Caco-2 (cell line): ENCODE measurements around the gene ITPRIPL2. TPM values are rescaled to one million over a fixed set of nuclear protein-coding genes. Genes with fewer than 3 reads are reported as not detected.
A peak's percentile ranks its signal among the peaks of the same experiment; 100 is the strongest.

ENCODE experiments used
- BruUV-seq: library from RNA; stranded (reverse); fragments of 400-500 nt; replicated peaks from 2 replicates; lab custom pipeline; 2021; lab: Mats Ljungman, UMichigan
- CTCF ChIA-PET: fragments of 300-600 bp; sonication (Branson Sonifier 250); formaldehyde crosslinking; loops from one replicate; lab custom pipeline; 2022; ENCODE audit warnings: antibody characterized with exemption; lab: Charles Lee
- POLR2A ChIA-PET: fragments of 300-600 bp; sonication (Branson Sonifier 250); formaldehyde crosslinking; loops from one replicate; lab custom pipeline; 2022; ENCODE audit warnings: antibody characterized with exemption; lab: Charles Lee
- DNase-seq, 2 experiments: peaks; one replicate each; pipeline versions ENCODE4 v3.0.0 to v3.0.0-alpha.2; 2020 to 2022
- H3K27me3 ChIP-seq: replicated peaks from 2 replicates; pipeline ENCODE4 v1.6.0; 2011; ENCODE audit warnings: low read length; ENCODE audit not compliant: control insufficient read depth, insufficient read depth
- H3K36me3 ChIP-seq: 2 replicates; pipeline ENCODE4 v1.5.1; 2011; ENCODE audit warnings: low read length; ENCODE audit not compliant: control insufficient read depth, insufficient read depth
- H3K4me1 ChIP-seq: fragments of 250-450 bp; sonication (Bioruptor Pico); 2 replicates; pipeline ENCODE4 v1.5.1; 2020; ENCODE audit warnings: mild to moderate bottlenecking
- H3K4me3 ChIP-seq: 2 replicates; pipeline ENCODE4 v1.5.1; 2011; ENCODE audit warnings: low read depth, mild to moderate bottlenecking, control low read depth, low read length
- H3K9me3 ChIP-seq: fragments of 250-450 bp; sonication (Bioruptor Pico); 2 replicates; pipeline ENCODE4 v1.5.1; 2020; ENCODE audit warnings: mild to moderate bottlenecking, moderate library complexity
- H3K27ac Mint-ChIP-seq: one replicate; pipeline ENCODE4 v1.8.0; 2022; ENCODE audit warnings: mixed read lengths; ENCODE audit not compliant: unreplicated experiment
- H3K27me3 Mint-ChIP-seq: one replicate; pipeline ENCODE4 v1.8.0; 2022; ENCODE audit warnings: mixed read lengths; ENCODE audit not compliant: insufficient read depth, unreplicated experiment
- H3K36me3 Mint-ChIP-seq: one replicate; pipeline ENCODE4 v1.8.0; 2022; ENCODE audit warnings: mild to moderate bottlenecking, mixed read lengths; ENCODE audit not compliant: insufficient read depth, unreplicated experiment
- H3K4me1 Mint-ChIP-seq: one replicate; pipeline ENCODE4 v1.8.0; 2022; ENCODE audit warnings: low read depth, mixed read lengths; ENCODE audit not compliant: unreplicated experiment
- H3K4me3 Mint-ChIP-seq: one replicate; pipeline ENCODE4 v1.8.0; 2022; ENCODE audit warnings: mild to moderate bottlenecking, moderate library complexity, mixed read lengths; ENCODE audit not compliant: unreplicated experiment
- H3K9me3 Mint-ChIP-seq: one replicate; pipeline ENCODE4 v1.8.0; 2022; ENCODE audit warnings: mixed read lengths; ENCODE audit not compliant: unreplicated experiment
- intact Hi-C: fragments of 100-400 bp; cut with micrococcal nuclease; formaldehyde crosslinking; loops from one replicate; pipeline ENCODE4 v1.10.0; 2022; ENCODE audit not compliant: unreplicated experiment
- total RNA-seq: library from RNA; stranded (reverse); gene quantifications from 2 replicates; pipeline ENCODE4 v1.2.3, GENCODE V29; 2022
- TF ChIP-seq, protein P1 (sequence below), 2 experiments: fragments of 200-600 bp in 1 of 2; IDR thresholded peaks; 1 replicate in 1 of 2; 2 replicates in 1 of 2; pipeline versions ENCODE4 v1.5.1 to v1.8.0; 2011 to 2022; ENCODE audit warnings: antibody characterized with exemption in 1 of 2, control low read depth in 1 of 2, inconsistent platforms in 1 of 2, low read depth in 1 of 2, low read length in 1 of 2, mild to moderate bottlenecking in 1 of 2, moderate library complexity in 1 of 2; ENCODE audit not compliant: insufficient read depth in 1 of 2, severe bottlenecking in 1 of 2, unreplicated experiment in 1 of 2

Gene ITPRIPL2
- total RNA-seq, 1 experiment from 2014 or later: 24.5 TPM

DNA sequence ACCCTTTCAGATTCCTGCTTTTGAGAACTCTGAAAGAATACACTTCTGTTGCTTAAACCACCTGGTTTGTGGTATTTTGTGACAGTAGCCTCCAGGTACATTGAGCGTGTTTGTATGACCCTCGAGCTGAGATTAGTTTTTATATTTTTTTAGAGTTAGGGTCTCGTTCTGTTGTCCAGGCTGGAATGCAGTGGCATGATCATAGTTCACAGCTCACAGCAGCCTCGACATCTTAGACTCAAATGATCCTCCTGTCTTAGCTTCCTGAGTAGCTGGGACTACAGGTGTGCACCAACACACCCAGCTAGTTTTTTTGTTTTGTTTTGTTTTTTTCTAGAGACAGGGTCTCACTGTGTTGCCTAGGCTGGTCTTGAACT lies 4.5 kb upstream of the ITPRIPL2 start:
- H3K4me1 ChIP-seq: peaks cover 27% of the 10 kb centered on the region
- no peaks in the 10 kb centered on the region for H3K27me3 ChIP-seq
- Mint-ChIP-seq H3K4me3 (no peak overlapping the region), H3K4me1 (peaks cover 15% of the 10 kb centered on the region), H3K27ac (no peak overlapping the region), H3K36me3 (no peaks in the 10 kb centered on the region), H3K9me3 (no peaks in the 10 kb centered on the region), H3K27me3 (no peaks in the 10 kb centered on the region)
- TF ChIP-seq, protein P1, sequence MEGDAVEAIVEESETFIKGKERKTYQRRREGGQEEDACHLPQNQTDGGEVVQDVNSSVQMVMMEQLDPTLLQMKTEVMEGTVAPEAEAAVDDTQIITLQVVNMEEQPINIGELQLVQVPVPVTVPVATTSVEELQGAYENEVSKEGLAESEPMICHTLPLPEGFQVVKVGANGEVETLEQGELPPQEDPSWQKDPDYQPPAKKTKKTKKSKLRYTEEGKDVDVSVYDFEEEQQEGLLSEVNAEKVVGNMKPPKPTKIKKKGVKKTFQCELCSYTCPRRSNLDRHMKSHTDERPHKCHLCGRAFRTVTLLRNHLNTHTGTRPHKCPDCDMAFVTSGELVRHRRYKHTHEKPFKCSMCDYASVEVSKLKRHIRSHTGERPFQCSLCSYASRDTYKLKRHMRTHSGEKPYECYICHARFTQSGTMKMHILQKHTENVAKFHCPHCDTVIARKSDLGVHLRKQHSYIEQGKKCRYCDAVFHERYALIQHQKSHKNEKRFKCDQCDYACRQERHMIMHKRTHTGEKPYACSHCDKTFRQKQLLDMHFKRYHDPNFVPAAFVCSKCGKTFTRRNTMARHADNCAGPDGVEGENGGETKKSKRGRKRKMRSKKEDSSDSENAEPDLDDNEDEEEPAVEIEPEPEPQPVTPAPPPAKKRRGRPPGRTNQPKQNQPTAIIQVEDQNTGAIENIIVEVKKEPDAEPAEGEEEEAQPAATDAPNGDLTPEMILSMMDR (IDR thresholded peaks at IDR 0.05; ENCODE audit: insufficient read depth in 1 of 2, low read depth in 1 of 2, low read length in 1 of 2, severe bottlenecking in 1 of 2, unreplicated experiment in 1 of 2): no peak
- BruUV-seq: no TSS peak
- no peaks in the 10 kb centered on the region for H3K9me3 ChIP-seq
- DNase-seq: no peak
- POLR2A ChIA-PET: no interaction called here
- intact Hi-C loops: no loop called here
- CTCF ChIA-PET: no interaction called here
- H3K4me3 ChIP-seq: no peak overlapping the region
- no peaks in the 10 kb centered on the region; the same call in 1 of the 2 replicates for H3K36me3 ChIP-seq

GRCh38 chr16:19110537-19111360 lies 3.0 kb upstream of the ITPRIPL2 start:
- Histone ChIP-seq H3K36me3 (no peaks in the 10 kb centered on the region; the same call in 1 of the 2 replicates), H3K4me1 (peaks cover 35% of the 10 kb centered on the region), H3K4me3 (no peak overlapping the region), H3K9me3 (no peaks in the 10 kb centered on the region), H3K27me3 (no peaks in the 10 kb centered on the region)
- H3K27me3 Mint-ChIP-seq: no peaks in the 10 kb centered on the region
- intact Hi-C loops: no loop called here
- H3K27ac Mint-ChIP-seq: no peak overlapping the region
- no peaks in the 10 kb centered on the region for H3K9me3 Mint-ChIP-seq
- POLR2A ChIA-PET: no interaction called here
- H3K4me3 Mint-ChIP-seq: no peak overlapping the region
- TF ChIP-seq, protein P1 (IDR thresholded peaks at IDR 0.05; ENCODE audit: insufficient read depth in 1 of 2, low read depth in 1 of 2, low read length in 1 of 2, severe bottlenecking in 1 of 2, unreplicated experiment in 1 of 2): no peak
- no peaks in the 10 kb centered on the region for H3K36me3 Mint-ChIP-seq
- BruUV-seq: no TSS peak
- no peak for DNase-seq
- peaks cover 15% of the 10 kb centered on the region for H3K4me1 Mint-ChIP-seq
- CTCF ChIA-PET: no interaction called here

DNA sequence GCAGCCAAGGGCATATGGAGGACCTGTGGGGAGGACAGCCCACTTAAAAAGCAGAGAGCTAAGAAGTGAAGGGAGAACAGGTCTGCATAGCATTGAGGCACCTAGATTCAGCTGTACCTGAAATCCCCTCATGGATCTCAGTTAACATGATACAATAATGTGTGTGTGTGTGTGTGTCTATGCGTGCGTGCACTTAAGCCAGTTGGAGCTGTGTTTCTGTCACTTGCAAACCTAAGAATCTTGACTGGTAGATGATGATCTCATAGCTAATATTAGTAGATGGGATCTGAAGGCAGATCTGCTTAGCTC lies 1.7 kb upstream of the ITPRIPL2 start:
- POLR2A ChIA-PET: no interaction called here
- Histone ChIP-seq H3K27me3 (no peaks in the 10 kb centered on the region), H3K4me1 (peaks cover 34% of the 10 kb centered on the region), H3K9me3 (no peaks in the 10 kb centered on the region), H3K4me3 (no peak overlapping the region), H3K36me3 (no peaks in the 10 kb centered on the region)
- DNase-seq: no peak
- peak overlapping the region; percentile 87 for H3K4me3 Mint-ChIP-seq
- intact Hi-C loops: no loop called here
- peaks cover 15% of the 10 kb centered on the region for H3K4me1 Mint-ChIP-seq
- CTCF ChIA-PET: interaction anchor here (0.9 kb wide), 1 partner anchor 68 kb away, joined by 3 read pairs; no protein-coding TSS in a partner anchor
- no peaks in the 10 kb centered on the region for H3K9me3 Mint-ChIP-seq
- TF ChIP-seq, protein P1 (IDR thresholded peaks at IDR 0.05; ENCODE audit: insufficient read depth in 1 of 2, low read depth in 1 of 2, low read length in 1 of 2, severe bottlenecking in 1 of 2, unreplicated experiment in 1 of 2): no peak
- no peaks in the 10 kb centered on the region for H3K27me3 Mint-ChIP-seq
- no TSS peak for BruUV-seq
- no peaks in the 10 kb centered on the region for H3K36me3 Mint-ChIP-seq
- no peak overlapping the region for H3K27ac Mint-ChIP-seq
